Measurements from ENCODE around the gene GAST.

Gene GAST

DNA sequence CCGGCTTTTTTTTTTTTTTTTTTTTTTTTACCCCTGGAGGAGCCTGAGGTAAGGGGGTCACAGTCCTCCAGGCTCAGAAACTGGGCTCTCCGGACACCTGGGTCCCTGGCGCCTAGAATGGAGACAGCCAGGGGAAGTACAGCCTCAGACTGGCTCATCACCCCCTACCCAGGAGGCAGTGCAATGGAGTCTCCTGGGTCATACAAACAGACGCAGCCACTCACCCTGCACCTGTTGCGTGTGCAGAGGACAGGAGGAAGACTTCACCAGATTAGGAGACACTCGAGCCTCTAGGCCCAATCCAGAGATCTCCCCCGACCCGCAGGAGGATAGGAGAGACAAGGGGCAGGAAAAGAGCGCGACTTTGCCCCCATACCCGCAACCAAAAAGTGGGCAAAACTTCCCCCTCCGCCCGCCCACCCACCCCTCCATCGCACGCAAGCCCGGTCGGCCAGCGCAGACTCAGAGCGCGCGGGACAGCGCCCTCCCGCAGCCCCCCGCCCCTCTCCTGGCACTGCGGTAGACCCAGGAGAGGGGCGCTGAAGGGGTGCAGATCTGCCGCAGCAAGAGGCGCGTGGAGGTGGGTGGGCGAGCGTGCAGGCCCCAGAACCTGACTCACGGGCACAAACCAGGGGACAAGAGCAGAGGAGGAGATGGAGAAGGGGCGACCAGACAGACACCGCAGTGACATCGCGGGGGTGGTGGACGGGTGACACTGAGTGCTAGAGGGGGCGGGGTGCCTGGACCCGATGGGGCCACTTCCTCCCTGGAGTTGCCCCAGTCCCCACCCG lies 21.4 kb downstream of the GAST start:
- Histone ChIP-seq H3K36me3 (no peaks in the 10 kb centered on the region), H3K9me3 (no peaks in the 10 kb centered on the region), H3K4me3 (ENCODE audit: low read depth in 1 of 2, low read length in 1 of 2) (no peak overlapping the region), H3K27ac (no peak overlapping the region), H3K27me3 (peaks cover 80% of the 10 kb centered on the region), H3K4me1 (ENCODE audit: control insufficient read depth in 1 of 2, insufficient read depth in 1 of 2, low read depth in 1 of 2, low read length in 1 of 2) (peaks cover 0 to 3% of the 10 kb centered on the region in 2 experiments)
- TF ChIP-seq CTCF (IDR thresholded peaks at IDR 0.05), result no peak

DNA sequence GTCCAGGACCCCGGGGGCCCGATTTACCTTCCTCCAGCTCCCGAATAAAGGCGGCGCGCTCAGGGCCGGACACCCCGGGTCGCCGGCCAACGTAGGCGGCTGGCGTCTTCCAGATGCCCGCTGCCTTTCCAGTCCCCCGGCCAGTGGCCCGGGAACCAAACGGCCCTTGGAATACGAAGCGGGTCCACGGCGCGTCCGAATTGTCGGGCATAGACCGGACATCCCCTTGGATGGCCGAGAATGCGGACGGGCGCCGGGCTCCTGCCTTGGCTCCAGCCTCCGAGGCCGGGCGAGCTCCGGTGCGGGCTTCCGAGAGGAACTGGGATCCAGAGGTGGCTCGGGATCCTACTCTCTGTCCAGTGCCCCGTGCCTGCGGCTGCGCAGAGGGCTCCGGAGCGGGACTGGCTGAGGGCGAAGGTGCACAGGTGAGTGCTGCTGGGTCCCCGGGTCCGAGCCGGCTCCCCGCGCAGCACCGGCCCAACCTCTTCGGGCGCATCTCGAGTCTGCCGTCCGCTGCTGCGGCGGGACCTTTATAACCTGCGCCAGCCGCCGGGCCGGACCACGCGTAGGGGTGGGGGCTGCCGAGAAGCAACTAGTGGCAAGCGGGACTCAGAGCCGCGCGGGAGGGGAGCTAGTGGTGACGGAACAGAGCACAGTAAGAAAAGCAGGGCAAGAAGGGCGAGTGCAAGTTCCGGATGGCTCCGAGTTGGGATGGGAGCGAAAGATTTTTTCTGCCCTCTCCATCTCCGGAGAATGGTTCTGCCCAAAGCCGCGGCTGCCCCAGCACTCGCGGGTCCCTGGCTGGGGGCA lies 22.2 kb downstream of the GAST start, which contains the start of gene HAP1:
TSS of gene HAP1 (minus strand) at position 505 of the 810 bp plus-strand sequence. CDS start at position 496, 9 bp downstream.
- no peaks in the 10 kb centered on the region for H3K36me3 ChIP-seq
- no peaks in the 10 kb centered on the region for H3K9me3 ChIP-seq
- no peak within 1 kb of the TSS for H3K27ac ChIP-seq
- no peak for TF ChIP-seq CTCF (IDR thresholded peaks at IDR 0.05)
- no peak within 1 kb of the TSS for H3K4me3 ChIP-seq (ENCODE audit: low read depth in 1 of 2, low read length in 1 of 2)
- H3K4me1 ChIP-seq (ENCODE audit: control insufficient read depth in 1 of 2, insufficient read depth in 1 of 2, low read depth in 1 of 2, low read length in 1 of 2), result peaks cover 0 to 3% of the 10 kb centered on the region in 2 experiments
- H3K27me3 ChIP-seq, result peaks cover 80% of the 10 kb centered on the region

DNA sequence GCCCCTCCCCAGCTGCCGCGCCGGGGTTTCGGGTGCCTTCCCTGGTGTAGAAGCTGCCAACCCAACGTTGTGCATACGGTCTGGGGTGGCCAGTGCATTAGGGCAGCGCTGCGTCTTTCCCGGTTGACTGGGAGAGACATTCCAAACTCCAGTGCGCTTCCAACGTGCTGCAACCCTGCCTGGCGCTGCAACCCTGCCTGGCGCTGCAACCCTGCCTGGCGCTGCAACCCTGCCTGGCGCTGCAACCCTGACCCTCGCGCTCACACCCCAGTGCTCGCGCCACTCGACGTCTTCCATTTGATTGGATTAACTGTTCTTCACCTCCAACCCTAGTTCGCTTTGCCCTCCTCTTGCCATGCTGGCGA lies 22.8 kb downstream of the GAST start:
- Histone ChIP-seq H3K27ac (no peak overlapping the region), H3K36me3 (no peaks in the 10 kb centered on the region), H3K27me3 (peaks cover 80% of the 10 kb centered on the region), H3K4me1 (ENCODE audit: control insufficient read depth in 1 of 2, insufficient read depth in 1 of 2, low read depth in 1 of 2, low read length in 1 of 2) (peaks cover 0 to 3% of the 10 kb centered on the region in 2 experiments), H3K4me3 (ENCODE audit: low read depth in 1 of 2, low read length in 1 of 2) (no peak overlapping the region), H3K9me3 (no peaks in the 10 kb centered on the region)
- TF ChIP-seq CTCF (IDR thresholded peaks at IDR 0.05), result no peak

DNA sequence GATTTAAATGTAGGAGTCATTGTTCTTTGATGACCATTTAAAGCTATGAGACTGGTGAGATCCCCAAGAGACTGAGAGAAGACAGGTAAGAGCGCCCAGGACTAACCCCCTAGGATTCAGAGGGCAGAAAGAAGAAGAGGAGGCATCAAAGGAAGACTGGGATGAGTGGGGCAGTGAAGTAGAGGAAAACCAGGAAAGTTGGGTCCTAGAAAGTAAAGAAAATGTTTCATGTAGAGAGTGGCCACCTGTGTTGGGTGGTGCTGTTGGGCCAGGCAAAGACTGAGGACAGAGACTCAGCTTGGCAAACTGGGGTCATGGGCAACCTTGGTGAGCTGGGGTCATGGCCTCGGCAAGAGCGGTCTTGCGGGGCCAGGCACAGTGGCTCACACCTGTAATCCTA lies 23.6 kb downstream of the GAST start:
- Histone ChIP-seq H3K36me3 (no peaks in the 10 kb centered on the region), H3K4me1 (ENCODE audit: control insufficient read depth in 1 of 2, insufficient read depth in 1 of 2, low read depth in 1 of 2, low read length in 1 of 2) (peaks cover 0 to 3% of the 10 kb centered on the region in 2 experiments), H3K27ac (no peak overlapping the region), H3K4me3 (ENCODE audit: low read depth in 1 of 2, low read length in 1 of 2) (no peak overlapping the region), H3K27me3 (peaks cover 74% of the 10 kb centered on the region), H3K9me3 (no peaks in the 10 kb centered on the region)
- no peak for TF ChIP-seq CTCF (IDR thresholded peaks at IDR 0.05)

DNA sequence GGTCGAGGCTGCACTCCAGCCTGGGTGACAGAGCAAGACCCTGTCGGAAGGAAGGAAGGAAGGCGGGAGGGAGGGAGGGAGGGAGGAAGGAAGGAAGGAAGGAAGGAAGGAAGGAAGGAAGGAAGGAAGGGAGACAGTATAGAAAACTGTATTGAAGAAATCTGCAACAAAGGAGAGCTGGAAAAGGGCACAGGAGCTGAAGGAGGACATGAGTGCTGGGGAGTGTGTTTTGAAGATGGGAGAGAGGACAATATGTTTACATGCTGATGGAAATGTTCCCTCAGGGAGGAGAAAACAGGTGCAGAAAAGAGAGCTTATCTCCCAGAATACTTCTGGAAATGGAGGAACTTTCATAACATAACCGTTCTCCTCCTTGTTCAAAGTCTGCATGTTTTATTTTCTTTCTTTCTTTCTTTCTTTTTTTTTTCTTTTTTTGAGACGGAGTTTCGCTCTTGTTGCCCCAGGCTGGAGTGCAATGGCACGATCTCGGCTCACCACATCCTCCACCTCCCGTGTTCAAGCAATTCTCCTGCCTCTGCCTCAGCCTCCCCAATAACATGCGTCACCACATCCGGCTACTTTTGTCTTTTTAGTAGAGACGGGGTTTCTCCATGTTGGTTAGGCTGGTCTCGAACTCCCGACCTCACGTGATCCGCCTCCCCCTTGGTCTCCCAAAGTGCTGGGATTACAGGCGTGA lies 25.0 kb downstream of the GAST start:
- peaks cover 0 to 3% of the 10 kb centered on the region in 2 experiments for H3K4me1 ChIP-seq (ENCODE audit: control insufficient read depth in 1 of 2, insufficient read depth in 1 of 2, low read depth in 1 of 2, low read length in 1 of 2)
- H3K27me3 ChIP-seq, result peaks cover 60% of the 10 kb centered on the region
- no peaks in the 10 kb centered on the region for H3K9me3 ChIP-seq
- H3K27ac ChIP-seq, result no peak overlapping the region
- no peak for TF ChIP-seq CTCF (IDR thresholded peaks at IDR 0.05)
- H3K4me3 ChIP-seq (ENCODE audit: low read depth in 1 of 2, low read length in 1 of 2), result no peak overlapping the region
- no peaks in the 10 kb centered on the region for H3K36me3 ChIP-seq
